H1 (cell line): ENCODE data around the gene PHAX. TPM values are rescaled to one million over a fixed set of nuclear protein-coding genes. Genes with fewer than 3 reads are reported as not detected.

Experiments used
- CBX5 ChIP-seq: fragments of 300-800, 300-1000 bp; sonication (generic); IDR thresholded peaks from 2 replicates; pipeline ENCODE4 v1.7.1; 2016; ENCODE audit warnings: antibody characterized with exemption, low read length, low read depth
- CBX8 ChIP-seq: fragments of 300-800, 300-1000 bp; sonication (generic); IDR thresholded peaks from 2 replicates; pipeline ENCODE4 v1.7.1; 2016; ENCODE audit warnings: low read depth, low read length, borderline replicate concordance
- EGR1 ChIP-seq: IDR thresholded peaks from 2 replicates; pipeline ENCODE4 v1.6.1; 2011; ENCODE audit warnings: low read depth, low read length, borderline replicate concordance
- HDAC2 ChIP-seq, 2 experiments: fragments of 300-600 bp in 1 of 2; sonication (generic) in 1 of 2; IDR thresholded peaks; 2 replicates each; pipeline ENCODE4 v1.6.1; 2011 to 2012; ENCODE audit warnings: low read depth in 2 of 2, low read length in 2 of 2, mild to moderate bottlenecking in 2 of 2, moderate library complexity in 2 of 2, borderline replicate concordance in 1 of 2, inconsistent platforms in 1 of 2
- PHF8 ChIP-seq: fragments of 200-600 bp; sonication (generic); conservative IDR thresholded peaks from 2 replicates; pipeline ENCODE4 v1.7.1; 2012; ENCODE audit warnings: low read depth, mild to moderate bottlenecking, inconsistent platforms, low read length, moderate library complexity
- SIRT6 ChIP-seq: IDR thresholded peaks from one replicate; pipeline ENCODE4 v1.7.1; 2012; ENCODE audit warnings: low read length, inconsistent platforms
- SP4 ChIP-seq: IDR thresholded peaks from 2 replicates; pipeline ENCODE4 v1.6.1; 2012; ENCODE audit warnings: low read length, inconsistent platforms
- polyA plus RNA-seq, 7 experiments: library from polyadenylated mRNA; depleted of rRNA in 3 of 7; stranded (reverse) in 5 of 7; unstranded in 2 of 7; fragments of >200 nt in 5 of 7; fragments of 200-250 nt in 2 of 7; gene quantifications; 1 replicate in 5 of 7; 2 replicates in 1 of 7; 4 replicates in 1 of 7; pipeline versions ENCODE4 v1.2.1 to v1.2.3, GENCODE V29; 2011 to 2013; ENCODE audit warnings: missing spikeins in 2 of 7, mixed read lengths in 2 of 7
- total RNA-seq: library from RNA; stranded (reverse); fragmentation: NEBNext Ultra II Directional; extraction: Animal tissue kit (Norgen Biotek cat#: 25700); gene quantifications from 2 replicates; pipeline ENCODE4 v1.2.1, GENCODE V29; 2021

PHAX gene
- total and polyA plus RNA-seq, 2 of the 8 experiments (the other 6 are each of a cell fraction or from before 2014, with no cell fraction given) = 32.1 to 59.5 TPM

- TF ChIP-seq CBX5 = no peak
- TF ChIP-seq SIRT6 = no peak
- no peak for TF ChIP-seq PHF8
- no peak for TF ChIP-seq CBX8
- TF ChIP-seq SP4 = no peak
- TF ChIP-seq HDAC2 (IDR thresholded peaks at IDR 0.05; ENCODE audit: borderline replicate concordance in 1 of 2, low read depth in 2 of 2, low read length in 2 of 2) = no peak
- TF ChIP-seq EGR1 = no peak
- TF ChIP-seq, all 59 proteins: peak for 0
Measured at GRCh38 chr5:126628102-126628501, 27.4 kb downstream of the PHAX start (continued).
